HepG2 (cell line): ENCODE results near the gene POLR3GL. TPM values are rescaled to one million over a fixed set of nuclear protein-coding genes. Genes with fewer than 3 reads are reported as not detected.
A peak's percentile ranks its signal among the peaks of the same experiment; 100 is the strongest.

Experiments used
- AHR ChIP-seq: IDR thresholded peaks from 2 replicates; pipeline ENCODE4 v1.6.1; 2018; ENCODE audit warnings: missing genetic modification reagents, missing compliant biosample characterization
- ATAD3A ChIP-seq: sonication (generic); formaldehyde crosslinking; IDR thresholded peaks from 2 replicates; pipeline ENCODE4 v1.4.0; 2020; ENCODE audit warnings: missing genetic modification reagents
- CBX1 ChIP-seq: IDR thresholded peaks from one replicate; pipeline ENCODE4 v1.6.1; 2016; ENCODE audit warnings: antibody characterized with exemption, low read depth
- CCAR2 ChIP-seq: fragments of 200-400 bp; formaldehyde crosslinking; optimal IDR thresholded peaks from 2 replicates; pipeline ENCODE3; 2018; ENCODE audit warnings: low read depth, mild to moderate bottlenecking, low read length, moderate library complexity
- CREB1 ChIP-seq, 2 experiments: fragments of 450-650 bp in 1 of 2; IDR thresholded peaks; 2 replicates each; pipeline ENCODE4 v1.6.1; 2016 to 2017; ENCODE audit warnings: control low read depth in 1 of 2, mild to moderate bottlenecking in 1 of 2, missing compliant biosample characterization in 1 of 2, missing genetic modification characterization in 1 of 2
- FOXA3 ChIP-seq: IDR thresholded peaks from 2 replicates; pipeline ENCODE4 v1.6.1; 2016; ENCODE audit warnings: missing genetic modification reagents, missing compliant biosample characterization
- FOXK1 ChIP-seq: sonication (generic); formaldehyde crosslinking; IDR thresholded peaks from 2 replicates; pipeline ENCODE4 v1.4.0; 2020; ENCODE audit warnings: low read depth, missing genetic modification reagents, borderline replicate concordance
- GLI4 ChIP-seq: sonication (generic); formaldehyde crosslinking; IDR thresholded peaks from 2 replicates; pipeline ENCODE4 v1.5.1; 2020; ENCODE audit warnings: missing genetic modification reagents, mild to moderate bottlenecking, moderate library complexity, borderline replicate concordance
- HMG20A ChIP-seq: IDR thresholded peaks from 2 replicates; pipeline ENCODE4 v1.6.1; 2016; ENCODE audit warnings: borderline replicate concordance
- HMGA1 ChIP-seq: sonication (generic); formaldehyde crosslinking; conservative IDR thresholded peaks from 2 replicates; pipeline ENCODE4 v1.4.0; 2020; ENCODE audit warnings: missing genetic modification reagents
- NBN ChIP-seq: fragments of 450-650 bp; conservative IDR thresholded peaks from 2 replicates; pipeline ENCODE4 v1.6.1; 2017
- PAXIP1 ChIP-seq: sonication (generic); formaldehyde crosslinking; conservative IDR thresholded peaks from 2 replicates; pipeline ENCODE4 v1.4.0; 2020; ENCODE audit warnings: mild to moderate bottlenecking, missing genetic modification reagents, moderate library complexity
- PHF21A ChIP-seq: sonication (generic); formaldehyde crosslinking; IDR thresholded peaks from 2 replicates; pipeline ENCODE4 v1.5.0; 2020; ENCODE audit warnings: mild to moderate bottlenecking, missing genetic modification reagents
- POGZ ChIP-seq: sonication (generic); formaldehyde crosslinking; IDR thresholded peaks from 2 replicates; pipeline ENCODE4 v1.4.0; 2020; ENCODE audit warnings: mild to moderate bottlenecking, missing genetic modification reagents
- TERF1 ChIP-seq: sonication (generic); formaldehyde crosslinking; IDR thresholded peaks from 2 replicates; pipeline ENCODE4 v1.8.0; 2022; ENCODE audit warnings: mild to moderate bottlenecking, missing genetic modification reagents, moderate library complexity
- TOPORS ChIP-seq: sonication (generic); formaldehyde crosslinking; IDR thresholded peaks from 2 replicates; pipeline ENCODE4 v1.8.0; 2023; ENCODE audit warnings: mild to moderate bottlenecking, missing genetic modification reagents
- TP53 ChIP-seq: sonication (generic); formaldehyde crosslinking; conservative IDR thresholded peaks from 2 replicates; pipeline ENCODE4 v1.4.0; 2020; ENCODE audit warnings: missing genetic modification reagents
- TRAFD1 ChIP-seq: sonication (generic); formaldehyde crosslinking; IDR thresholded peaks from 2 replicates; pipeline ENCODE4 v1.5.1; 2020; ENCODE audit warnings: missing genetic modification reagents, mild to moderate bottlenecking, borderline replicate concordance
- U2AF2 ChIP-seq: fragments of 200-400 bp; formaldehyde crosslinking; IDR thresholded peaks from 2 replicates; pipeline ENCODE4 v1.6.1; 2017; ENCODE audit warnings: low read depth, mild to moderate bottlenecking, low read length
- ZBTB20 ChIP-seq: sonication (generic); formaldehyde crosslinking; IDR thresholded peaks from 2 replicates; pipeline ENCODE4 v1.8.1; 2023; ENCODE audit warnings: missing genetic modification reagents, low read depth, mild to moderate bottlenecking, borderline replicate concordance
- ZNF230 ChIP-seq: sonication (generic); formaldehyde crosslinking; IDR thresholded peaks from 2 replicates; pipeline ENCODE4 v1.4.0; 2020; ENCODE audit warnings: mild to moderate bottlenecking, missing genetic modification reagents
- ZNF264 ChIP-seq: sonication (generic); formaldehyde crosslinking; IDR thresholded peaks from 2 replicates; pipeline ENCODE4 v1.4.0; 2020; ENCODE audit warnings: missing genetic modification reagents
- ZNF326 ChIP-seq: sonication (generic); formaldehyde crosslinking; IDR thresholded peaks from 2 replicates; pipeline ENCODE4 v1.4.0; 2020; ENCODE audit warnings: missing genetic modification reagents, borderline replicate concordance
- ZNF530 ChIP-seq: sonication (generic); formaldehyde crosslinking; IDR thresholded peaks from 2 replicates; pipeline ENCODE4 v1.5.0; 2020; ENCODE audit warnings: low read depth, mild to moderate bottlenecking, missing genetic modification reagents
- ZNF567 ChIP-seq: sonication (generic); formaldehyde crosslinking; IDR thresholded peaks from 2 replicates; pipeline ENCODE4 v1.8.1; 2023; ENCODE audit warnings: mild to moderate bottlenecking, missing genetic modification reagents, borderline replicate concordance
- polyA plus RNA-seq, 8 experiments: library from polyadenylated mRNA; depleted of rRNA in 3 of 8; stranded (reverse) in 7 of 8; unstranded in 1 of 8; fragments of >200 nt; fragmentation: Illumina TruSeq in 4 of 8; extraction: Trizol in 4 of 8; gene quantifications; 2 replicates each; pipeline versions ENCODE4 v1.2.1 to v1.2.3, GENCODE V29; 2011 to 2016; ENCODE audit warnings: low read depth in 4 of 8, missing spikeins in 1 of 8, mixed read lengths in 1 of 8; ENCODE audit not compliant: insufficient read depth in 1 of 8
- total RNA-seq, 5 experiments: library from RNA; depleted of rRNA; stranded (reverse); fragments of >200 nt; fragmentation: Illumina TruSeq; extraction: Trizol; gene quantifications; 2 replicates each; pipeline ENCODE4 v1.2.3, GENCODE V29; 2016; ENCODE audit warnings: low read depth in 1 of 5

POLR3GL gene
- total and polyA plus RNA-seq, 2 of the 13 experiments (the other 11 are each of a cell fraction or from before 2014, with no cell fraction given), result 11.5 to 12.4 TPM

- TF ChIP-seq TP53 (CRISPR knock-in tag) (no peak), CBX1 (no peak), PAXIP1 (CRISPR knock-in tag) (no peak), ZNF326 (CRISPR knock-in tag) (no peak), HMGA1 (no peak), ATAD3A (CRISPR knock-in tag) (no peak), POGZ (CRISPR knock-in tag) (peak; percentile 51; the same call in 1 of the 2 replicates), ZBTB20 (CRISPR knock-in tag) (no peak), ZNF264 (CRISPR knock-in tag) (0 out of 2 replicates have a peak, but pooled peaks have one; percentile 45), NBN (no peak), TRAFD1 (CRISPR knock-in tag) (no peak), CCAR2 (no peak), FOXA3 (CRISPR knock-in tag) (no peak), TERF1 (CRISPR knock-in tag) (no peak), TOPORS (CRISPR knock-in tag) (0 out of 2 replicates have a peak, but pooled peaks have one; percentile 36), ZNF567 (no peak), ZNF530 (CRISPR knock-in tag) (no peak), FOXK1 (CRISPR knock-in tag) (no peak), AHR (CRISPR knock-in tag) (no peak), PHF21A (CRISPR knock-in tag) (peak; percentile 53; the same call in 1 of the 2 replicates), HMG20A (CRISPR knock-in tag) (0 out of 2 replicates have a peak, but pooled peaks have one; percentile 13), ZNF230 (no peak), U2AF2 (no peak), GLI4 (CRISPR knock-in tag) (no peak), CREB1 (IDR thresholded peaks at IDR 0.05) (peak; percentile 28; the same call in 1 of the 2 replicates), CREB1 (CRISPR knock-in tag; IDR thresholded peaks at IDR 0.05) (no peak)
Measured at GRCh38 chr1:145957443-145958319, 6.8 kb upstream of the POLR3GL start, which contains the start of gene LIX1L (continued).
